Activated CD4-positive, alpha-beta T cell treated with anti-CD3 and anti-CD28 coated beads for 36 hours (primary cell): ENCODE results near the gene ELL. TPM values are rescaled to one million over a fixed set of nuclear protein-coding genes. Genes with fewer than 3 reads are reported as not detected.

Experiments used
- ATAC-seq: fragments of 200-7000 bp; cut with Tn5 transposase; one replicate; pipeline ENCODE4 v1.10.0; 2021; ENCODE audit warnings: mild to moderate bottlenecking, moderate library complexity
- CTCF ChIA-PET: fragments of 350-600 bp; sonication (Branson Sonifier 250); formaldehyde crosslinking; loops from one replicate; lab custom pipeline; 2021; ENCODE audit warnings: antibody characterized with exemption; lab: Charles Lee
- POLR2A ChIA-PET: fragments of 350-600 bp; sonication (Branson Sonifier 250); formaldehyde crosslinking; loops from one replicate; lab custom pipeline; 2021; ENCODE audit warnings: antibody characterized with exemption, inconsistent platforms; lab: Charles Lee
- DNase-seq: peaks from one replicate; pipeline ENCODE4 v3.0.0-alpha.2; 2020
- H3K27ac Mint-ChIP-seq: one replicate; pipeline ENCODE4 v1.8.0; 2021; ENCODE audit warnings: mixed read lengths
- H3K27me3 Mint-ChIP-seq: one replicate; pipeline ENCODE4 v1.8.0; 2021; ENCODE audit warnings: mixed read lengths
- H3K36me3 Mint-ChIP-seq: one replicate; pipeline ENCODE4 v1.8.0; 2021; ENCODE audit warnings: low read depth, mixed read lengths
- H3K4me1 Mint-ChIP-seq: one replicate; pipeline ENCODE4 v1.8.0; 2021; ENCODE audit warnings: mixed read lengths
- H3K4me3 Mint-ChIP-seq: one replicate; pipeline ENCODE4 v1.8.0; 2021; ENCODE audit warnings: mild to moderate bottlenecking, moderate library complexity, mixed read lengths
- H3K9me3 Mint-ChIP-seq: one replicate; pipeline ENCODE4 v1.8.0; 2021; ENCODE audit warnings: low read depth, mixed read lengths
- intact Hi-C, 2 experiments: fragments of 100-400 bp; cut with DNase I in 1 of 2; cut with micrococcal nuclease in 1 of 2; formaldehyde crosslinking; loops; one replicate each; pipeline versions ENCODE4 v1.14.2 to v1.15.1; 2022 to 2024; cut with DNase I, micrococcal nuclease
- total RNA-seq, 2 experiments: library from RNA; stranded (reverse); gene quantifications; one replicate each; pipeline ENCODE4 v1.2.3, GENCODE V29; 2021

The ELL gene
- total RNA-seq, 2 experiments from 2014 or later: 20.2 to 21.4 TPM

DNA sequence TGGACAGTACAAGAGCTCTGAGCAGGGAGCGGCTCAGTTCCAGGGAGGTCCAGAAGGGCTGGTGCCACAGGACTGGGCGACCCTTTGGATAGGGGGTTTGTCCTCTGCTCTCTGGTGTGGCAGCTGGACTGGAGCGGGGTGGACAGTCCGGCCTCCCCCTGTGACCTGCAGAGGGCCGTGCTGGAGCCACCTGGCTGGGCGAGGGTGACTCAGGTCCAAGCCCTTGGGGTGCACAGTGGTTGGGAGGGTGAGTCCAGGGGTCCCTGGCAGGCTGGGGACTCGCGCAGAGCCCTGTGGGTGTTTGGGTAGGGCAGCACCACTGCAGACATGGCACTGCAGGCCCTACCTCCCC, 95.5 kb downstream of the ELL start:
- ChIA-PET POLR2A (no interaction called here), CTCF (interaction anchor here (0.8 kb wide), 1 partner anchor 9 kb away, joined by 3 read pairs; no protein-coding TSS in a partner anchor)
- ATAC-seq: no peak
- Mint-ChIP-seq H3K27ac (no peak overlapping the region), H3K4me1 (peaks cover 54% of the 10 kb centered on the region), H3K9me3 (no peaks in the 10 kb centered on the region), H3K27me3 (no peaks in the 10 kb centered on the region), H3K36me3 (peaks cover 1% of the 10 kb centered on the region), H3K4me3 (no peak overlapping the region)
- intact Hi-C loops: no loop called here
- no peak for DNase-seq

DNA sequence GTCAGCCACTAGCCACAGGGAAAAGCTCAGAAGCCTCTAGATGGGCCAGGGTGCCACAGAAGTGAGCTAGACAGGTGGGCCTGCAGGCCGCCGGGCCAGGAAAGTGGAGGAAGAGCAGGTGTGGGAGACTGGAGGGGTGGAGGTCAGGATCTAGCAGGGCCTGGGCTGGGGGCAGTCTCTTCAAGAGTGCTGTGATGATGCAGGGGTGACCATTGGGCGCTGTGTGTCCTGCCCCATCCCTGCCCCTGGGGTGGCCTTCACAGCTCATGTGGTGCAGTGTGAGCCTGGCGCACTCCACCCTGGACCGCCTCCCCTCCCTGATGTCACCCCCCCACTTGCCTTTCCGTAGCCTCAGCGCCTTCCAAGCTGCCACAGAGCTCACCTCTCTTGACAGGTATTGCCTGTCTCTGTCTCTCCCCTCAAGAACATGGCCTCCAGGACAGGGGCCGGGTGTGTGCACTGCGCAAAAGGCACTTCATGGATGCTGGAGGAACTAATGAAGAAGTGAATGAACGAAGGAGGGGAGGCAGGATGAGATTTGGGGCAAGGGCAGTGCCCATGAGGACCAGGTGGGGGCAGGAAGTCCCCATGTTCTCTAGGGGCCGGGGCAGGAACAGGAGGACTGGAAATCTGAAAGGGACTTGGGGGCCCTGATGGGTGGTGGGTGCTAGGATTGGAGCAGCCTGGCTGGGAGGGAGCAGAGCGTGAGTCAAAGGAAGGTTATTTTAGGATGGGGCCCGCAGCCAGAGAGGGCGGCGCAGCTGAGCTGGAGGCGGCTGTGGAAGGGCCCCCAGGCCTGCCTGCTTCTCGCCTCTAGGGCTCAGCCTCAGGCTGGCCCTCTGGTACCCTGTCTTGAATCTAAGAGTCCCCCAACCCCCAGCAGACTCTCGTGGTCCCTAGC, 96.1 kb downstream of the ELL start:
- H3K4me3 Mint-ChIP-seq: no peak overlapping the region
- peak overlapping the region; percentile 1 for H3K27ac Mint-ChIP-seq
- DNase-seq: no peak
- intact Hi-C loops: no loop called here
- ChIA-PET CTCF (interaction anchor here (0.6 to 0.8 kb wide), 4 partner anchors 9 to 252 kb away, joined by 3 read pairs; no protein-coding TSS in a partner anchor), POLR2A (interaction anchor here (0.6 kb wide), 1 partner anchor 16 kb away, joined by 9 read pairs; no protein-coding TSS in a partner anchor)
- no peak for ATAC-seq
- H3K4me1 Mint-ChIP-seq: peaks cover 60% of the 10 kb centered on the region
- no peaks in the 10 kb centered on the region for H3K9me3 Mint-ChIP-seq
- peaks cover 1% of the 10 kb centered on the region for H3K36me3 Mint-ChIP-seq
- H3K27me3 Mint-ChIP-seq: no peaks in the 10 kb centered on the region

DNA sequence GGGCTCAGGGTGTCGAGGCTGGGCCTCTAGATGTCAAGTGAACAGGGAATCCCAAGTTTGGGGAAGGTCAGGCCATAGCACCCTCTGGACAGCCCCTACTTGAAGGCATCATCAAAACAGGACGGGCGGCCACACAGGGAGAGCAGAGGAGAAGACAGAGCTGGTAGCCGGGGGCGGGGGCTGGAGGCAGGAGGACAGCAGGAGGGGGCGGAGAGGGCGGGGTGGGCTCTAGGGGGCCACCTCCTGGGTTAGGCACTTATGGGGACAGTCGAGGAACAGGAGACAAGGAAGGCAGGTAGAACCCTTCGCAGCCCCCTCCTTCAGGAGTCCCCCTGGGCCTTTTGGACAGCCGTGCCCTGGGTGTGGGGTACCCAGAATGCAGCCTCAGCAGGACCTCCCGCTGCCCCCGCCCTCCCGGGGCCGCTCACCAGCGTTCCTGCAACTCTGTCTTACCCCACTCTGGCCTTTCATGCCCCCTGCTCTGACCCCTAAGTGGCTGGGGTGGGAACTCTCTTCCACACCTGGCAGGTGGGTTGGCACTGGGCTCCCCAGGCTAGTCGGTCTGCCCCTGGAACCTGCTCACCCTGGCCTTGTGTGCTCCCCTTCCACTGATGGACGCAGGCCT, 96.9 kb downstream of the ELL start:
- Mint-ChIP-seq H3K9me3 (no peaks in the 10 kb centered on the region), H3K27me3 (no peaks in the 10 kb centered on the region), H3K4me3 (no peak overlapping the region), H3K36me3 (peaks cover 2% of the 10 kb centered on the region), H3K27ac (no peak overlapping the region), H3K4me1 (peaks cover 61% of the 10 kb centered on the region)
- ATAC-seq: no peak
- ChIA-PET POLR2A (no interaction called here), CTCF (interaction anchor here (0.6 kb wide), 3 partner anchors 27 to 252 kb away, joined by 3 read pairs; no protein-coding TSS in a partner anchor)
- DNase-seq: no peak
- intact Hi-C loops: loop anchor here in 1 of 2 experiments (5.0 kb wide), 1 partner anchor 38 kb away; the partner anchor contains the start of gene GDF15

DNA sequence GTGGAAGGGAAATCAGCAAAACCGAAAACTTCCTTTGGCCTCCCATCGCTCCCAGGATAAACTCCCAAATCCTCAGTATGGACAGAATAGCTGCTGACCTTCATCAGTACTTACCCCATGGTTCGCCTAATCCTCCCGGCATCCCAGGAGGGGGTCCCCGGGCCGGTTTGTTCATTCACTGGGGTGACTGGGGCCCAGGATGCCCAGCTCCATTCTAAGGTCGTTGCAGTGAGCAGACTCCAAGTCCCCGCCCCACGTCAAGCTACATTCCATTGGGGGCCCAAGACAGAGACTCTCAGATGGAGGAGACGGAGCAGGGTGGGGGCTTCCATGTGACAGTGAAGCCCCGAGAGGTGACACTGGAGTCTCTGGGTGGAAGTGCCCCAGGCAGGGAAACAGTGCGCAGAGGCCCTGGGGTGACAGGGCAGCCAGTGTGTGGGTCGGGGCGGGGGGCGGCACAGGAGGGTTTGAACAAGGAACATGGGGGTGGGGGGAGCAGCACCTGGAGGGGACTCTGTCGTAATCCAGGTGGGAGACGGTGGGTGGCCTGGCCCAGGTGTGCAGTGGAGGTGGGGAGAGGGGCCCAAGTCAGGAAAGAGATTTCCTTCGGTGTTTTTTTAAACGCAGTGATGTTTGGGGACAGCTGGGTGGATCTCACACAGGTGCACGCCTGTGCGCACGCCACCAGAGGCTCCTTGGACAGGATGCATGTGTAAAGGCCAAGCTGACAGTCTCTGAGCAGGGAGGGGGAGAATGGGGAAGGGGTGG, 97.6 kb downstream of the ELL start:
- Mint-ChIP-seq H3K4me3 (no peak overlapping the region), H3K4me1 (peaks cover 54% of the 10 kb centered on the region), H3K27me3 (no peaks in the 10 kb centered on the region), H3K36me3 (peaks cover 2% of the 10 kb centered on the region), H3K27ac (no peak overlapping the region), H3K9me3 (no peaks in the 10 kb centered on the region)
- DNase-seq (no peak), ATAC-seq (no peak)
- CTCF ChIA-PET: interaction anchor here (0.5 to 0.8 kb wide), 3 partner anchors 12 to 1067 kb away, joined by 3 read pairs; no protein-coding TSS in a partner anchor
- POLR2A ChIA-PET: interaction anchor here (0.5 kb wide), 1 partner anchor 448 kb away, joined by 6 read pairs; no protein-coding TSS in a partner anchor
- intact Hi-C loops: loop anchor here in 1 of 2 experiments (5.0 kb wide), 1 partner anchor 37 kb away; the partner anchor contains the start of gene GDF15

DNA sequence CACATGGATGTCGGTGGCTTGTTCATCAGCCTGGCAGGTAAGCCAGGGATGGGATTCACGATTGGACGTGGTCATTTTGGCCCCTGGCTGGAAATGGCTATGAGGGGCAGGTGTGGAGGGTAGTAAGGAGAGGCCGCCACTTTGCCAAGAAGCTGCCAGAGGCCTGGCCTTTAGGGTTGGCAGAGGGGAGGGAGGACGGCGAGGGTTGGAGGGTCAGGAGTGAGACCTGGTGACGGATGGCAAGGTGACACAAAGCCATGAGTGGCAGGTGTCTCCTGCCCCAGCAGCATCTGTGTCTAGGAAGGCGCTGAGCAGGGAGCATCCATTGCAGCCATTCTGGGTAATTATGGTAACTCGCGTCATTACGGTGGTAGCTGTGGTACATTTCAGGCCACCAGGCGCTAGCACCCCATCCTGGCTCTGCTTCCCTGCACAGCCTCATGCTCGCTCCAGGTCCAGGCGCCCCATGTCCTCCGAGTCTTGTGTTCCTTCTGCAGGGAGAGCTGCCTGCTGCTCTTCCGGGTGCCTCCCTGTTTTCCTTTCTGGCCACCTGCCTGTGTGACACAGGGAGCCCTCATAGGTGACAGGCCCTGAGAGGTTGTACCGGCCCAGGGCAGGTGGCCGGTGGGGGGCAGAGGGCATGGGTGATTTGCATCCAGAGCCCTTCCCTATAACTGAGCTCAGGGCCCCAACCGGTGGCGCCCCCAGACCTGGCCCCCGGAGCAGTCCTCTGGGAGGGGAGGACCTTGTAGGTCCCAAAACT, 98.4 kb downstream of the ELL start:
- no peaks in the 10 kb centered on the region for H3K9me3 Mint-ChIP-seq
- CTCF ChIA-PET: interaction anchor here (0.8 to 1.0 kb wide), 2 partner anchors 14 to 35 kb away, joined by 3 read pairs; no protein-coding TSS in a partner anchor

DNA sequence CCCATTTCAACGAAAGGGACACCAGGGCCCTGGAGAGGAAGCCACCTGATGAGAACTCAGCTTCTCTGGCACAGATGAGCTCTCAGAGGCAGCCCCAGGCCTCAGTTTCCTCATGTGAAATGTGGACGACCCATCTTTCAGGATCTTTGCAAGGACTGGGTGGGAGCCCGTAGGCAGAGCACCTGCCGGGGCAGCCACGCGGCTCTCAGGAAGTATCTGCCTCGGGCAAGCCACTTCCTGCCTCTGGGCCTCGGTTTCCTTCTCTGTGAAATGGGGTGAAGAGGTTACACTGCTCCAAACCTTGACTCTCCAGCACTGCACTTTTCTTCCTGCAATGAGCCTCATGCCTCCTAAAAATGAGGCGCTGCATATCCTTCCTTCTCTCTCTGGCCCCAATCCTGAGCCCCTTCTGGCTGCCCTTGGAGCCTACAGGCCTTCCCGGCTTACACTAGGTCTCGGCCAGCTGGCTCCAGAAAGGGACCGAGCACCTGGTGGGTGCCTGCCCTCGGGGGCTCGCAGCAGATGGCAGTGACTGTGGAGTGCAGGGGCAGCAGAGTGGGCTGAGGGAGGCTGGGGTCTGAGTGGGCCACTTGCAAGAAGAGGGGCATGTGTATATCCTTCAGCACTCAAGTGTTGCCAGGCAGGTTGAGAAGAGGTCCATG, 99.2 kb downstream of the ELL start:
- Mint-ChIP-seq H3K36me3 (peaks cover 2% of the 10 kb centered on the region), H3K4me1 (peaks cover 64% of the 10 kb centered on the region)
- POLR2A ChIA-PET: interaction anchor here (0.7 kb wide), 1 partner anchor 143 kb away, joined by 6 read pairs; no protein-coding TSS in a partner anchor

More for the DNA sequence above, 98.4 kb downstream of the ELL start:
- Mint-ChIP-seq H3K4me1 (peaks cover 57% of the 10 kb centered on the region), H3K27ac (peak overlapping the region; percentile 85), H3K27me3 (peaks cover 3% of the 10 kb centered on the region), H3K36me3 (peaks cover 2% of the 10 kb centered on the region), H3K4me3 (peak overlapping the region; percentile 90)
- POLR2A ChIA-PET: interaction anchor here (0.5 to 0.7 kb wide), 2 partner anchors 144 to 448 kb away, joined by 6 read pairs; no protein-coding TSS in a partner anchor
- ATAC-seq: no peak
- intact Hi-C loops: loop anchor here in 1 of 2 experiments (5.0 kb wide), 1 partner anchor 36 kb away; the partner anchor contains the start of gene GDF15
- no peak for DNase-seq

DNA sequence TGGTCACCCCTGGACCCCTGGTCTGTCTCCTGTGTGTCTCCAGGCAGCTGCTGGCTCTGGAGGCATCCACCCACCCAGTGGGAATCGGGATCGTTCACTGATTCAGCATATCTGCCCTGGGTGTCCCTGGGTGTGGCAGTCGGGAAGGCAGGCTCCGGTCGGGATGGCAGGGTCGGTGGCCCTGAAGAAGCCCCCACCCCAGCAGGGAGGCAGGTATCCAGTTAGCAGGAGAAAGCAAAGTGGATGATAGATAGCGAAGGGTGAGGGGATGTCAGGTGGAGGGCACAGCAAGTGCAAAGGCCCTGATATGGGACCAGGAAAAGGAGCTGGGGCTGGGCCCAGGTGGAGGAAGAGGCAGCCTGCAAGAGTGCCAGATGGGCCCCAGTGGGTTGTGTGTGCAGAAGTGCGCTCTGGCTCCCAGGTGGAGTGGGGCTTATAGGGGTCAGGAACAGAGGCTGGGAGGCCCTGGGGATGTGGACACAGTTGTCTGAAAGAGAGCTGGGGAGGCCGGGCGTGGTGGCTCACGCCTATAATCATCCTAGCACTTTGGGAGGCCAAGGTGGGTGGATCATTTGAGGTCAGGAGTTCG, 100.4 kb downstream of the ELL start:
- Mint-ChIP-seq H3K4me1 (peaks cover 73% of the 10 kb centered on the region), H3K27me3 (peaks cover 16% of the 10 kb centered on the region), H3K4me3 (peak overlapping the region; percentile 90), H3K36me3 (peaks cover 2% of the 10 kb centered on the region), H3K9me3 (no peaks in the 10 kb centered on the region), H3K27ac (peak overlapping the region; percentile 85)
- POLR2A ChIA-PET: interaction anchor here (0.8 to 1.1 kb wide), 2 partner anchors 24 to 144 kb away, joined by 3 to 7 read pairs; no protein-coding TSS in a partner anchor
- ATAC-seq (no peak), DNase-seq (peak; percentile 24)
- intact Hi-C loops: loop anchor here in 1 of 2 experiments (5.0 kb wide), 1 partner anchor 34 kb away; the partner anchor contains the start of gene GDF15
- CTCF ChIA-PET: interaction anchor here (0.6 to 1.5 kb wide), 4 partner anchors 33 to 426 kb away, joined by 3 to 5 read pairs (median 3); partner anchors contain the start of gene UPF1

More for the DNA sequence above, 99.2 kb downstream of the ELL start:
- intact Hi-C loops: loop anchor here in 1 of 2 experiments (5.0 kb wide), 1 partner anchor 35 kb away; the partner anchor contains the start of gene GDF15
- Mint-ChIP-seq H3K9me3 (no peaks in the 10 kb centered on the region), H3K27ac (peak overlapping the region; percentile 85), H3K4me3 (peak overlapping the region; percentile 90), H3K27me3 (peaks cover 10% of the 10 kb centered on the region)
- ATAC-seq (no peak), DNase-seq (no peak)
- CTCF ChIA-PET: interaction anchor here (1.0 kb wide), 1 partner anchor 13 kb away, joined by 3 read pairs; no protein-coding TSS in a partner anchor

DNA sequence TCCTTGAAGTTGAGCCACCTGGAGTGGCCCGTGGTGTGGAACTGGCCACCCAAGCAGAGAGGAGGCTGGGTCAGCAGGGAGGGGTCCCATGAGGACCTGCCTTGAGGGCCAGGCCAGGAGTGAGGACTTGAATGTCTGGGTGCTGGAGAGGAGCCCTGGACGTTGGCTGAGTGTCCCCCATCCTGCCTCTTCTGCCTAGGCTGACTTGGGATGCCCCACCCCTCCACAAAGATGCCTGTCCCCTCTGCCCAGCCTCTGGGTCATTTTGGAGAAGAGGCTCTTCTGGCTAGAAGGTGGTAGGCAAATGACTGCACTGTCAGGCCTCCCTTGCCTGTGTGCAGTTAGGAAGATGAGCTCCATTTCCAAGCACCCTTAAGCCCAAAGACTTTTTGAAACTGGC, 100.9 kb downstream of the ELL start:
- H3K27me3 Mint-ChIP-seq: peaks cover 19% of the 10 kb centered on the region
- DNase-seq: peak; percentile 16

More for the DNA sequence above, 100.9 kb downstream of the ELL start:
- H3K36me3 Mint-ChIP-seq: peaks cover 2% of the 10 kb centered on the region
- ChIA-PET POLR2A (interaction anchor here (1.1 kb wide), 1 partner anchor 25 kb away, joined by 3 read pairs; no protein-coding TSS in a partner anchor), CTCF (interaction anchor here (1.0 to 1.5 kb wide), 3 partner anchors 33 to 426 kb away, joined by 3 to 5 read pairs (median 3); no protein-coding TSS in a partner anchor)
- peak overlapping the region; percentile 15 for H3K27ac Mint-ChIP-seq
- peaks cover 77% of the 10 kb centered on the region for H3K4me1 Mint-ChIP-seq
- no peaks in the 10 kb centered on the region for H3K9me3 Mint-ChIP-seq
- peak overlapping the region; percentile 90 for H3K4me3 Mint-ChIP-seq
- ATAC-seq: no peak
- intact Hi-C loops: loop anchor here in 1 of 2 experiments (5.0 kb wide), 1 partner anchor 34 kb away; the partner anchor contains the start of gene GDF15
